Ovary (tissue), 1 donor: ENCODE data around the gene STMP1.

Experiments
- EP300 ChIP-seq: sonication (generic); formaldehyde crosslinking; IDR thresholded peaks from one replicate; pipeline ENCODE4 v1.6.1; 2017; ENCODE audit warnings: antibody characterized with exemption
- POLR2A ChIP-seq: fragments of 450-650 bp; IDR thresholded peaks from one replicate; pipeline ENCODE4 v1.6.1; 2017; ENCODE audit warnings: antibody characterized with exemption, mild to moderate bottlenecking, moderate library complexity

DNA sequence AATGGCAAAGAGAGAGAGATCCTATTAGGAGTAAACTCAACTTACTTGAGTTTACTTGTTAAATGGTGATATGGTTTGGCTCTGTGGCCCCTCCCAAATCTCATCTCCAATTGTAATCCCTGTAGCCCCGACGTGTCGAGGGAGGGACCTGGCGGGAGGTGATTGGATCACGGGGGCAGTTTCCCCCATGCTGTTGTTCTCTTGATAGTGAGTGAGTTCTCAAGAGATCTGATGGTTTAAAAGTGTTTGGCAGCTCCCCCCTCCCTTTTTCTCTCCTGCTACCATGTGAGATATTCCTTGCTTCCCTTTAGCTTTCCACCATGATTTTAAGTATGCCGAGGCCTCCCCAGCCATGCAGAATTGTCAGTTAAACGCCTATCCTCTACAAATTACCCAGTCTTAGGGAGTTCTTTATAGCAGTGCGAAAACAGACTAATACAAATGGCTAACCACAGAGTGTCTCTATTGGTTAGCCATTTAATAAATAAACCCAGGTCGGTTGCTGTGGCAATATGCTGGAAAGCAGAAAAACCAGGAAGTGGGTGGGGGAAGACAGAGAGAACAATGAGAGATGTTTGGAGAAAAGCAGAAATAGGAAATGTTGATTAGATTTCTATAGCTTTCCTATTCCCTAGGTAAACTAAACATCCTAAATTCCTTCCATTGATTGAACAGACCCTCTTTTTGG, 3.0 kb upstream of the STMP1 start:
- TF ChIP-seq EP300: no peak
- TF ChIP-seq POLR2A: no peak
